GM12878 (cell line): ENCODE measurements around the gene PRIM1. TPM values are rescaled to one million over a fixed set of nuclear protein-coding genes. Genes with fewer than 3 reads are reported as not detected.
A peak's percentile ranks its signal among the peaks of the same experiment; 100 is the strongest.

Experiments
- ATAC-seq: fragments of 200-7000 bp; cut with Tn5 transposase; 3 replicates; pipeline ENCODE4 v1.9.1; 2020; ENCODE audit warnings: mild to moderate bottlenecking, moderate library complexity
- BruUV-seq: library from RNA; stranded (reverse); fragments of 400-500 nt; replicated peaks from 2 replicates; lab custom pipeline; 2021; lab: Mats Ljungman, UMichigan
- CTCF ChIA-PET: fragments of 300-600 bp; sonication (Branson Sonifier 250); formaldehyde crosslinking; extraction: SDS; loops from one replicate; lab custom pipeline; 2021; ENCODE audit warnings: inconsistent platforms; lab: Yijun Ruan, JAX
- POLR2A ChIA-PET: fragments of 350-600 bp; formaldehyde crosslinking; extraction: SDS; loops from one replicate; lab custom pipeline; 2021; ENCODE audit warnings: inconsistent platforms; lab: Charles Lee
- RAD21 ChIA-PET: fragments of 300-600 bp; sonication (Branson Sonifier 250); formaldehyde crosslinking; loops from one replicate; lab custom pipeline; 2023; ENCODE audit warnings: antibody characterized with exemption; ENCODE audit not compliant: unreplicated experiment; lab: Charles Lee
- SMC1A ChIA-PET: fragments of 300-600 bp; sonication (Branson Sonifier 250); formaldehyde crosslinking; loops from one replicate; lab custom pipeline; 2023; ENCODE audit not compliant: unreplicated experiment, uncharacterized antibody; lab: Charles Lee
- DNase-seq: peaks from one replicate; pipeline ENCODE4 v3.0.0-alpha.2; 2011; ENCODE audit warnings: low read depth, low spot score
- FAIRE-seq: peaks from 3 replicates; lab custom pipeline; 2011; peaks lifted over from hg19 to GRCh38; lab: Jason Lieb, UNC
- H2AFZ ChIP-seq: 2 replicates; pipeline ENCODE4 v1.6.0; 2011; ENCODE audit warnings: low read depth, low read length, control low read depth; ENCODE audit not compliant: control insufficient read depth
- H3K27ac ChIP-seq: 2 replicates; pipeline ENCODE4 v1.5.1; 2011; ENCODE audit warnings: control low read depth; ENCODE audit not compliant: control insufficient read depth, insufficient read depth
- H3K27me3 ChIP-seq, 2 experiments: replicated peaks in 1 of 2; 2 replicates each; pipeline versions ENCODE4 v1.6.0 to v1.6.1; 2011; ENCODE audit warnings: low read length in 1 of 2; ENCODE audit not compliant: control insufficient read depth in 2 of 2, insufficient read depth in 2 of 2
- H3K36me3 ChIP-seq, 2 experiments: 2 replicates each; pipeline ENCODE4 v1.5.1; 2011; ENCODE audit warnings: low read length in 1 of 2; ENCODE audit not compliant: control insufficient read depth in 2 of 2, insufficient read depth in 2 of 2
- H3K4me1 ChIP-seq: 2 replicates; pipeline ENCODE4 v1.6.1; 2011; ENCODE audit warnings: mild to moderate bottlenecking, low read length, moderate library complexity, mixed read lengths; ENCODE audit not compliant: control insufficient read depth, insufficient read depth
- H3K4me2 ChIP-seq: 2 replicates; pipeline ENCODE4 v1.6.0; 2011; ENCODE audit warnings: control low read depth; ENCODE audit not compliant: control insufficient read depth, insufficient read depth
- H3K4me3 ChIP-seq: fragments of 200-600 bp; sonication (generic); 2 replicates; pipeline ENCODE4 v1.5.1; 2016
- H3K79me2 ChIP-seq: 2 replicates; pipeline ENCODE4 v1.6.0; 2011; ENCODE audit warnings: low read length; ENCODE audit not compliant: control insufficient read depth, insufficient read depth
- H3K9ac ChIP-seq: 2 replicates; pipeline ENCODE4 v1.8.0; 2011; ENCODE audit warnings: low read length, control low read depth, mixed read lengths; ENCODE audit not compliant: control insufficient read depth, insufficient read depth
- H3K9me3 ChIP-seq: replicated peaks from 3 replicates; pipeline ENCODE4 v1.5.1; 2011; ENCODE audit warnings: mild to moderate bottlenecking, low read length; ENCODE audit not compliant: control insufficient read depth, insufficient read depth
- H4K20me1 ChIP-seq: 2 replicates; pipeline ENCODE4 v1.6.0; 2011; ENCODE audit not compliant: control insufficient read depth, insufficient read depth
- ELK1 ChIP-seq: IDR thresholded peaks from 2 replicates; pipeline ENCODE4 v1.6.1; 2012; ENCODE audit warnings: low read depth, low read length, improper control_type of control experiment
- POLR2AphosphoS5 ChIP-seq: IDR thresholded peaks from 2 replicates; pipeline ENCODE4 v1.6.1; 2011; ENCODE audit warnings: mild to moderate bottlenecking, low read length, inconsistent platforms
- PRDM15 ChIP-seq: fragments of 450-650 bp; formaldehyde crosslinking; IDR thresholded peaks from 2 replicates; pipeline ENCODE4 v1.4.0; 2020; ENCODE audit warnings: mild to moderate bottlenecking, moderate library complexity
- ZBTB33 ChIP-seq: fragments of 450-650 bp; IDR thresholded peaks from 2 replicates; pipeline ENCODE4 v1.6.1; 2017; ENCODE audit warnings: mild to moderate bottlenecking
- ZSCAN29 ChIP-seq: fragments of 450-650 bp; IDR thresholded peaks from 2 replicates; pipeline ENCODE4 v1.6.1; 2017; ENCODE audit warnings: mild to moderate bottlenecking, moderate library complexity
- in situ Hi-C: fragments of 300-500 bp; cut with MboI; formaldehyde crosslinking; loops from 9 replicates; pipeline ENCODE4 v1.14.3; 2018; ENCODE audit warnings: mixed read lengths
- intact Hi-C: fragments of 100-400 bp; cut with micrococcal nuclease; formaldehyde crosslinking; loops from one replicate; pipeline ENCODE4 v1.14.2; 2022; ENCODE audit not compliant: unreplicated experiment
- polyA plus RNA-seq, 11 experiments: library from polyadenylated mRNA; depleted of rRNA in 4 of 11; unstranded in 6 of 11; stranded (reverse) in 5 of 11; fragments of >200 nt; fragmentation: Nextera tagmentation in 4 of 11; fragmentation: Illumina TruSeq in 1 of 11; extraction: Ambion mirVana in 4 of 11; extraction: Trizol in 1 of 11; gene quantifications; 1 replicate in 1 of 11; 2 replicates in 10 of 11; pipeline versions ENCODE4 v1.2.1 to v1.2.3, GENCODE V29; 2011 to 2016; ENCODE audit warnings: inconsistent platforms in 2 of 11, missing spikeins in 2 of 11, low read depth in 1 of 11
- total RNA-seq, 4 experiments: library from RNA; depleted of rRNA in 3 of 4; stranded (reverse); fragments of >200 nt in 3 of 4; fragmentation: Illumina TruSeq in 1 of 4; extraction: Trizol in 1 of 4; gene quantifications; 2 replicates each; pipeline versions ENCODE4 v1.2.1 to v1.2.3, GENCODE V29; 2013 to 2021

Gene PRIM1
- total and polyA plus RNA-seq, 10 of the 15 experiments (the other 5 are each of a cell fraction or from before 2014, with no cell fraction given) = 27.1 to 70.6 (median 55.7) TPM

GRCh38 chr12:56719056-56719455, 33.1 kb downstream of the PRIM1 start:
- ChIA-PET RAD21 (interaction anchor here (1.4 kb wide), 1 partner anchor 35 kb away, joined by 3 read pairs; no protein-coding TSS in a partner anchor), SMC1A (interaction anchor here (1.1 to 2.2 kb wide), 4 partner anchors 9 to 286 kb away, joined by 3 to 9 read pairs (median 4); no protein-coding TSS in a partner anchor), POLR2A (interaction anchor here (0.8 to 1.2 kb wide), 4 partner anchors 29 to 73 kb away, joined by 3 to 6 read pairs (median 4); partner anchors contain the start of gene ATP5F1B), CTCF (interaction anchor here (1.0 to 1.6 kb wide), 4 partner anchors 28 to 500 kb away, joined by 3 read pairs; no protein-coding TSS in a partner anchor)
- DNase-seq (no peak), ATAC-seq (peak; percentile 8), FAIRE-seq (no peak)
- H3K4me3 ChIP-seq = no peak overlapping the region
- no peaks in the 10 kb centered on the region for H3K27me3 ChIP-seq
- no TSS peak for BruUV-seq
- intact Hi-C loops = no loop called here
- H3K4me1 ChIP-seq = peaks cover 44% of the 10 kb centered on the region
- in situ Hi-C loops = no loop called here
- H3K9me3 ChIP-seq = no peaks in the 10 kb centered on the region
- H3K9ac ChIP-seq = no peak overlapping the region
- H2AFZ ChIP-seq = no peak overlapping the region
- H3K36me3 ChIP-seq = peaks cover 23 to 45% of the 10 kb centered on the region in 2 experiments
- peaks cover 87% of the 10 kb centered on the region for H3K79me2 ChIP-seq
- H3K27ac ChIP-seq = peak overlapping the region; percentile 20; the same call in 1 of the 2 replicates
- H4K20me1 ChIP-seq = peaks cover 40% of the 10 kb centered on the region
- TF ChIP-seq ELK1 = no peak
- TF ChIP-seq PRDM15 = no peak
- TF ChIP-seq ZBTB33 = no peak
- TF ChIP-seq POLR2AphosphoS5 = 0 out of 2 replicates have a peak, but pooled peaks have one; percentile 9
- no peak for TF ChIP-seq ZSCAN29
- H3K4me2 ChIP-seq = peak overlapping the region; percentile 36; the same call in 1 of the 2 replicates
